HG02642 (cell line): ENCODE data around the gene CDC20B.
"Not testable (repeated sequence)": the region's sequence is repeated elsewhere in the genome, so short reads cannot be mapped to it uniquely, and the experiment has no call there.

Source experiments
- ATAC-seq: cut with Tn5 transposase; IDR thresholded peaks from one replicate; pipeline ENCODE4 v1.9.1; 2021; ENCODE audit warnings: mild to moderate bottlenecking; ENCODE audit not compliant: unreplicated experiment, poor library complexity

CDC20B gene

GRCh38 chr5:55160493-55161209 lies 12.3 kb downstream of the CDC20B start:
- no peak for ATAC-seq

- no peak for ATAC-seq
Observed at GRCh38 chr5:55159763-55160492, 13.0 kb downstream of the CDC20B start, which contains the start of gene GPX8. TSS of gene GPX8 (plus strand) at chr5:55160171. CDS start at chr5:55160193, 22 bp downstream.

- no peak for ATAC-seq
Observed at GRCh38 chr5:55154873-55155272, 18.1 kb downstream of the CDC20B start.

GRCh38 chr5:55151923-55152842 lies 20.8 kb downstream of the CDC20B start:
- ATAC-seq, result no peak

- no peak for ATAC-seq
Observed at GRCh38 chr5:55149308-55149795, 23.6 kb downstream of the CDC20B start.

GRCh38 chr5:55146543-55147151 lies 26.3 kb downstream of the CDC20B start:
- ATAC-seq, result peak; percentile 85

- no peak for ATAC-seq
Observed at GRCh38 chr5:55146080-55146479, 26.9 kb downstream of the CDC20B start.

GRCh38 chr5:55143624-55144023 lies 29.4 kb downstream of the CDC20B start:
- ATAC-seq, result no peak

- ATAC-seq, result no peak
Observed at GRCh38 chr5:55141945-55142690, 30.9 kb downstream of the CDC20B start.

- no peak for ATAC-seq
Observed at GRCh38 chr5:55140908-55141665, 31.9 kb downstream of the CDC20B start.

- no peak for ATAC-seq
Observed at GRCh38 chr5:55136521-55136920, 36.5 kb downstream of the CDC20B start.

GRCh38 chr5:55134053-55134722 lies 38.8 kb downstream of the CDC20B start:
- ATAC-seq, result no peak

- no peak for ATAC-seq
Observed at GRCh38 chr5:55123365-55123764, 49.6 kb downstream of the CDC20B start.

- ATAC-seq, result no peak
Observed at GRCh38 chr5:55114061-55114460, 58.9 kb downstream of the CDC20B start.

GRCh38 chr5:55113327-55113726 lies 59.6 kb downstream of the CDC20B start:
- ATAC-seq, result no peak

- ATAC-seq, result no peak
Observed at GRCh38 chr5:55110217-55110616, 62.8 kb downstream of the CDC20B start.

GRCh38 chr5:55108661-55109060 lies 64.3 kb downstream of the CDC20B start:
- no peak for ATAC-seq

GRCh38 chr5:55105976-55106375 lies 67.0 kb downstream of the CDC20B start:
- ATAC-seq, result not testable (repeated sequence)
